ENCODE results near the gene HLCS.

The HLCS gene

GRCh38 chr21:36744560-36745231, 221.8 kb downstream of the HLCS start:
- no peak overlapping the region for H2AFZ ChIP-seq (ENCODE audit: low read depth, low read length, severe bottlenecking)
- no peaks in the 10 kb centered on the region for H3K79me2 ChIP-seq (ENCODE audit: insufficient read depth, low read length)
- no peak overlapping the region for H3K9ac ChIP-seq (ENCODE audit: low read length)
- no peaks in the 10 kb centered on the region for H3K36me3 ChIP-seq (ENCODE audit: low read length)
- H3K9me2 ChIP-seq (replicated peaks; ENCODE audit: insufficient read depth, low read length) = no peaks in the 10 kb centered on the region
- H3K4me2 ChIP-seq (ENCODE audit: low read depth, low read length, poor library complexity, severe bottlenecking) = no peak overlapping the region
- H3K4me3 ChIP-seq (ENCODE audit: insufficient read depth, low read length, poor library complexity, severe bottlenecking) = no peak overlapping the region
- H3K27me3 ChIP-seq (ENCODE audit: low read length) = no peaks in the 10 kb centered on the region
- no peak overlapping the region for H3K27ac ChIP-seq (ENCODE audit: low read depth, low read length)
- no peaks in the 10 kb centered on the region for H3K9me3 ChIP-seq (ENCODE audit: insufficient read depth, low read length)
- no peaks in the 10 kb centered on the region for H4K20me1 ChIP-seq (ENCODE audit: low read depth, low read length)
- no peak for TF ChIP-seq CTCF (IDR thresholded peaks at IDR 0.05; ENCODE audit: insufficient read depth, low read length, poor library complexity, severe bottlenecking)
- no peak for TF ChIP-seq EZH2phosphoT487 (conservative IDR thresholded peaks at IDR 0.05; ENCODE audit: low read length)
- H3F3A ChIP-seq (ENCODE audit: insufficient read depth) = no peaks in the 10 kb centered on the region

- Histone ChIP-seq H2AFZ (ENCODE audit: low read depth, low read length, severe bottlenecking) (no peak overlapping the region), H3K9ac (ENCODE audit: low read length) (no peak overlapping the region), H3K27ac (ENCODE audit: low read depth, low read length) (no peak overlapping the region), H4K20me1 (ENCODE audit: low read depth, low read length) (no peaks in the 10 kb centered on the region), H3K9me2 (replicated peaks; ENCODE audit: insufficient read depth, low read length) (no peaks in the 10 kb centered on the region), H3K9me3 (ENCODE audit: insufficient read depth, low read length) (no peaks in the 10 kb centered on the region), H3K4me2 (ENCODE audit: low read depth, low read length, poor library complexity, severe bottlenecking) (no peak overlapping the region), H3K79me2 (ENCODE audit: insufficient read depth, low read length) (no peaks in the 10 kb centered on the region), H3K4me3 (ENCODE audit: insufficient read depth, low read length, poor library complexity, severe bottlenecking) (no peak overlapping the region), H3K27me3 (ENCODE audit: low read length) (no peaks in the 10 kb centered on the region), H3K36me3 (ENCODE audit: low read length) (no peaks in the 10 kb centered on the region), H3F3A (ENCODE audit: insufficient read depth) (no peaks in the 10 kb centered on the region)
- TF ChIP-seq CTCF (IDR thresholded peaks at IDR 0.05; ENCODE audit: insufficient read depth, low read length, poor library complexity, severe bottlenecking) (no peak), EZH2phosphoT487 (conservative IDR thresholded peaks at IDR 0.05; ENCODE audit: low read length) (no peak)
Measured at GRCh38 chr21:36744190-36744559, 222.3 kb downstream of the HLCS start.

GRCh38 chr21:36743446-36743845, 223.0 kb downstream of the HLCS start:
- H3K9ac ChIP-seq (ENCODE audit: low read length) = no peak overlapping the region
- no peak overlapping the region for H3K4me3 ChIP-seq (ENCODE audit: insufficient read depth, low read length, poor library complexity, severe bottlenecking)
- H2AFZ ChIP-seq (ENCODE audit: low read depth, low read length, severe bottlenecking) = no peak overlapping the region
- no peak overlapping the region for H3K4me2 ChIP-seq (ENCODE audit: low read depth, low read length, poor library complexity, severe bottlenecking)
- H4K20me1 ChIP-seq (ENCODE audit: low read depth, low read length) = no peaks in the 10 kb centered on the region
- TF ChIP-seq EZH2phosphoT487 (conservative IDR thresholded peaks at IDR 0.05; ENCODE audit: low read length) (no peak), CTCF (IDR thresholded peaks at IDR 0.05; ENCODE audit: insufficient read depth, low read length, poor library complexity, severe bottlenecking) (no peak)
- H3K79me2 ChIP-seq (ENCODE audit: insufficient read depth, low read length) = no peaks in the 10 kb centered on the region
- H3K27me3 ChIP-seq (ENCODE audit: low read length) = no peaks in the 10 kb centered on the region
- no peaks in the 10 kb centered on the region for H3K9me3 ChIP-seq (ENCODE audit: insufficient read depth, low read length)
- no peak overlapping the region for H3K27ac ChIP-seq (ENCODE audit: low read depth, low read length)
- H3K36me3 ChIP-seq (ENCODE audit: low read length) = no peaks in the 10 kb centered on the region
- no peaks in the 10 kb centered on the region for H3K9me2 ChIP-seq (replicated peaks; ENCODE audit: insufficient read depth, low read length)
- H3F3A ChIP-seq (ENCODE audit: insufficient read depth) = no peaks in the 10 kb centered on the region

Measured in SU-DHL-6 (cell line).